HepG2 (cell line): ENCODE results near the gene MIB1. TPM values are rescaled to one million over a fixed set of nuclear protein-coding genes. Genes with fewer than 3 reads are reported as not detected.

ENCODE experiments used
- ATAC-seq: fragments of 200-7000 bp; cut with Tn5 transposase; 3 replicates; pipeline ENCODE4 v1.9.1; 2020; ENCODE audit warnings: mild to moderate bottlenecking, moderate library complexity
- Bru-seq: library from RNA; stranded (reverse); fragments of 400-500 nt; gene quantifications from one replicate; lab custom pipeline; 2021; lab: Mats Ljungman, UMichigan
- BruChase-seq, 2 experiments: library from RNA; stranded (reverse); fragments of 400-500 nt; gene quantifications; one replicate each; lab custom pipeline; 2021; lab: Mats Ljungman, UMichigan
- BruUV-seq: library from RNA; stranded (reverse); fragments of 400-500 nt; replicated peaks from 2 replicates; lab custom pipeline; 2021; lab: Mats Ljungman, UMichigan
- CTCF ChIA-PET: fragments of 300-600 bp; formaldehyde crosslinking; extraction: SDS; loops from one replicate; lab custom pipeline; 2021; ENCODE audit warnings: low total read pairs, inconsistent platforms, low intra/inter-chr PET ratio; lab: Yijun Ruan, JAX
- POLR2A ChIA-PET: fragments of 350-600 bp; sonication (Branson Sonifier 250); formaldehyde crosslinking; loops from one replicate; lab custom pipeline; 2020; ENCODE audit warnings: antibody characterized with exemption, inconsistent platforms; lab: Yijun Ruan, JAX
- DNase-seq: peaks from one replicate; pipeline ENCODE4 v3.0.0-alpha.2; 2015; ENCODE audit warnings: low spot score
- FAIRE-seq: peaks from 3 replicates; lab custom pipeline; 2011; peaks lifted over from hg19 to GRCh38; lab: Jason Lieb, UNC
- H2AFZ ChIP-seq: one replicate; pipeline ENCODE4 v1.6.1; 2011; ENCODE audit warnings: low read length, inconsistent platforms
- H3K27ac ChIP-seq: fragments of 300-600 bp; 3 replicates; pipeline ENCODE4 v1.8.0; 2011; ENCODE audit warnings: mixed run types, mild to moderate bottlenecking, mixed read lengths, low read length, inconsistent platforms; ENCODE audit not compliant: insufficient read depth; ENCODE audit errors: extremely low read length
- H3K27me3 ChIP-seq, 2 experiments: fragments of 200-600 bp in 1 of 2; 2 replicates in 1 of 2; 3 replicates in 1 of 2; pipeline versions ENCODE4 v1.6.0 to v1.8.0; 2011; ENCODE audit warnings: low read length in 2 of 2, mild to moderate bottlenecking in 2 of 2, moderate library complexity in 2 of 2, inconsistent platforms in 1 of 2; ENCODE audit not compliant: insufficient read depth in 2 of 2, control insufficient read depth in 1 of 2
- H3K36me3 ChIP-seq, 2 experiments: fragments of 200-600 bp in 1 of 2; replicated peaks in 1 of 2; 2 replicates in 1 of 2; 3 replicates in 1 of 2; pipeline versions ENCODE4 v1.5.1 to v1.8.0; 2011; ENCODE audit warnings: low read length in 2 of 2, inconsistent platforms in 1 of 2; ENCODE audit not compliant: insufficient read depth in 2 of 2, control insufficient read depth in 1 of 2
- H3K4me1 ChIP-seq: 2 replicates; pipeline ENCODE4 v1.5.1; 2012; ENCODE audit warnings: low read length, inconsistent platforms; ENCODE audit not compliant: insufficient read depth
- H3K4me2 ChIP-seq: 2 replicates; pipeline ENCODE4 v1.6.0; 2011; ENCODE audit warnings: low read depth, low read length, inconsistent platforms
- H3K4me3 ChIP-seq, 3 experiments: fragments of 200-600 bp in 1 of 3; sonication (generic), shearing (Covaris generic) in 1 of 3; replicated peaks in 1 of 3; 2 replicates each; pipeline ENCODE4 v1.5.1; 2011 to 2016; ENCODE audit warnings: low read length in 3 of 3, inconsistent platforms in 2 of 3, low read depth in 2 of 3, mild to moderate bottlenecking in 2 of 3, control low read depth in 1 of 3, mixed read lengths in 1 of 3; ENCODE audit not compliant: insufficient read depth in 1 of 3
- H3K79me2 ChIP-seq: one replicate; pipeline ENCODE4 v1.6.1; 2011; ENCODE audit warnings: low read length, inconsistent platforms; ENCODE audit not compliant: insufficient read depth
- H3K9ac ChIP-seq: 2 replicates; pipeline ENCODE4 v1.6.0; 2011; ENCODE audit warnings: mild to moderate bottlenecking, low read depth, low read length, inconsistent platforms; ENCODE audit not compliant: insufficient read depth
- H3K9me3 ChIP-seq: 2 replicates; pipeline ENCODE4 v1.5.1; 2012; ENCODE audit warnings: mild to moderate bottlenecking, low read length
- H4K20me1 ChIP-seq: 2 replicates; pipeline ENCODE4 v1.6.0; 2011; ENCODE audit warnings: inconsistent platforms, mild to moderate bottlenecking, low read length, moderate library complexity; ENCODE audit not compliant: insufficient read depth
- HMG20B ChIP-seq: conservative IDR thresholded peaks from 2 replicates; pipeline ENCODE4 v1.6.1; 2016; ENCODE audit warnings: missing genetic modification reagents, missing compliant biosample characterization
- HMGXB3 ChIP-seq: sonication (generic); formaldehyde crosslinking; IDR thresholded peaks from 2 replicates; pipeline ENCODE4 v1.4.0; 2020; ENCODE audit warnings: missing genetic modification reagents, borderline replicate concordance
- RBM39 ChIP-seq: fragments of 200-400 bp; formaldehyde crosslinking; IDR thresholded peaks from one replicate; pipeline ENCODE4 v1.6.1; 2018; ENCODE audit warnings: antibody characterized with exemption, mild to moderate bottlenecking, low read depth, low read length; ENCODE audit not compliant: poor library complexity, severe bottlenecking
- ZNF138 ChIP-seq: sonication (generic); formaldehyde crosslinking; IDR thresholded peaks from 2 replicates; pipeline ENCODE4 v1.5.0; 2020; ENCODE audit warnings: mild to moderate bottlenecking, low read depth, missing genetic modification reagents
- ZNF687 ChIP-seq: sonication (generic); formaldehyde crosslinking; IDR thresholded peaks from 2 replicates; pipeline ENCODE4 v1.5.1; 2020; ENCODE audit warnings: mild to moderate bottlenecking, missing genetic modification reagents, moderate library complexity
- ZNF850 ChIP-seq: sonication (generic); formaldehyde crosslinking; conservative IDR thresholded peaks from 2 replicates; pipeline ENCODE4 v1.9.0; 2021; ENCODE audit warnings: mild to moderate bottlenecking, missing genetic modification reagents
- WGBS: methylation state at CpG from one replicate; pipeline ENCODE4 v1.1.6; 2017; ENCODE audit warnings: low lambda C conversion rate; 5-methylcytosine and 5-hydroxymethylcytosine counted together
- in situ Hi-C: cut with HindIII; loops from 2 replicates; pipeline ENCODE4 v1.10.0; 2017; ENCODE audit warnings: low pct_unique_long_range_greater_than_20kb; ENCODE audit not compliant: extremely low pct_ligation_motif_present
- intact Hi-C: fragments of 100-400 bp; cut with micrococcal nuclease; formaldehyde crosslinking; loops from one replicate; pipeline ENCODE4 v1.10.0; 2022; ENCODE audit not compliant: unreplicated experiment
- long read RNA-seq, 2 experiments: library from RNA in 1 of 2; library from polyadenylated mRNA in 1 of 2; stranded (forward) in 1 of 2; unstranded in 1 of 2; transcript quantifications; one replicate each; pipeline ENCODE4 v2.0.0, GENCODE V29; 2019 to 2022
- polyA minus RNA-seq, 3 experiments: library from RNA; depleted of rRNA, polyadenylated mRNA; stranded (reverse); fragments of >200 nt; gene quantifications; 2 replicates each; pipeline ENCODE4 v1.2.3, GENCODE V29; 2011; ENCODE audit warnings: low replicate concordance in 1 of 3
- polyA plus RNA-seq, 8 experiments: library from polyadenylated mRNA; depleted of rRNA in 3 of 8; stranded (reverse) in 7 of 8; unstranded in 1 of 8; fragments of >200 nt; fragmentation: Illumina TruSeq in 4 of 8; extraction: Trizol in 4 of 8; gene quantifications; 2 replicates each; pipeline versions ENCODE4 v1.2.1 to v1.2.3, GENCODE V29; 2011 to 2016; ENCODE audit warnings: low read depth in 4 of 8, missing spikeins in 1 of 8, mixed read lengths in 1 of 8; ENCODE audit not compliant: insufficient read depth in 1 of 8
- total RNA-seq, 5 experiments: library from RNA; depleted of rRNA; stranded (reverse); fragments of >200 nt; fragmentation: Illumina TruSeq; extraction: Trizol; gene quantifications; 2 replicates each; pipeline ENCODE4 v1.2.3, GENCODE V29; 2016; ENCODE audit warnings: low read depth in 1 of 5

Gene MIB1
- 47.0 and 60.6 TPM in 2 replicates for total RNA-seq (2016; rRNA removed; fragmentation: Illumina TruSeq; extraction: Trizol)
- 80.8 and 93.1 TPM in 2 replicates for total RNA-seq (2016; cell fraction: cytosol; rRNA removed; fragmentation: Illumina TruSeq; extraction: Trizol; ENCODE audit: low read depth)
- 46.0 and 57.6 TPM in 2 replicates for total RNA-seq (2016; cell fraction: insoluble cytoplasmic fraction; rRNA removed; fragmentation: Illumina TruSeq; extraction: Trizol)
- total RNA-seq (2016; cell fraction: membrane; rRNA removed; fragmentation: Illumina TruSeq; extraction: Trizol) = 44.7 and 51.6 TPM in 2 replicates
- 36.7 and 42.3 TPM in 2 replicates for total RNA-seq (2016; cell fraction: nucleus; rRNA removed; fragmentation: Illumina TruSeq; extraction: Trizol)
- 11.2 and 12.0 TPM in 2 replicates for polyA plus RNA-seq (2011; rRNA removed)
- 5.4 and 8.8 TPM in 2 replicates for polyA plus RNA-seq (2011; cell fraction: cytosol; rRNA removed)
- 9.9 and 12.0 TPM in 2 replicates for polyA plus RNA-seq (2011; cell fraction: nucleus; rRNA removed)
- polyA plus RNA-seq (2012) = 20.7 and 21.4 TPM in 2 replicates
- polyA plus RNA-seq (2016; cell fraction: cytosol; fragmentation: Illumina TruSeq; extraction: Trizol; ENCODE audit: low read depth) = 0.28 and 0.44 TPM in 2 replicates
- polyA plus RNA-seq (2016; cell fraction: insoluble cytoplasmic fraction; fragmentation: Illumina TruSeq; extraction: Trizol; ENCODE audit: low read depth) = 19.5 and 21.8 TPM in 2 replicates
- polyA plus RNA-seq (2016; cell fraction: membrane; fragmentation: Illumina TruSeq; extraction: Trizol; ENCODE audit: low read depth) = 1.3 and 1.8 TPM in 2 replicates
- 24.5 and 25.6 TPM in 2 replicates for polyA plus RNA-seq (2016; cell fraction: nucleus; fragmentation: Illumina TruSeq; extraction: Trizol; ENCODE audit: insufficient read depth, low read depth)
- polyA minus RNA-seq (2011; rRNA and poly(A)+ RNA removed; ENCODE audit: low replicate concordance) = 35.2 and 42.4 TPM in 2 replicates
- polyA minus RNA-seq (2011; cell fraction: cytosol; rRNA and poly(A)+ RNA removed) = 48.0 and 55.6 TPM in 2 replicates
- 44.7 and 56.6 TPM in 2 replicates for polyA minus RNA-seq (2011; cell fraction: nucleus; rRNA and poly(A)+ RNA removed)
- Bru-seq, nascent RNA = percentile 83 among the genes with signal in this experiment
- percentile 85 among the genes with signal in this experiment for BruChase-seq, experiment 1, labeled RNA remaining after a 6-hour chase
- percentile 82 among the genes with signal in this experiment for BruChase-seq, experiment 2, labeled RNA remaining after a 2-hour chase
- long read RNA-seq, experiment 1, partial matches to known transcripts = 0 of 2 reads
- long read RNA-seq, experiment 1, other reads (novel, unspliced or antisense) = 2 of 2 reads
- long read RNA-seq, experiment 2, full-length matches to known transcripts = 1 of 22 reads
- long read RNA-seq, experiment 2, partial matches to known transcripts = 0 of 22 reads
- long read RNA-seq, experiment 2, other reads (novel, unspliced or antisense) = 21 of 22 reads

GRCh38 chr18:21740538-21741311, at the start of gene MIB1:
TSS of gene MIB1 (plus strand) at chr18:21740792. CDS start at chr18:21741584, 792 bp downstream.
- intact Hi-C loops (loop anchor here (2.0 to 5.0 kb wide), 4 partner anchors 36 to 128 kb away; partner anchors contain the start of genes ABHD3 and SNRPD1), in situ Hi-C loops (no loop called here)
- peaks cover 16% of the 10 kb centered on the region for H4K20me1 ChIP-seq
- peaks cover 43% of the 10 kb centered on the region for H3K79me2 ChIP-seq
- peaks cover 47% of the 10 kb centered on the region for H3K4me1 ChIP-seq
- ChIA-PET CTCF (no interaction called here), POLR2A (interaction anchor here (0.6 to 2.3 kb wide), 20 partner anchors 8 to 143 kb away, joined by 3 to 17 read pairs (median 4); partner anchors contain the start of genes ABHD3, ESCO1 and SNRPD1)
- peak within 1 kb of the TSS; percentile 87 for H2AFZ ChIP-seq
- peak within 1 kb of the TSS; percentile 97 for H3K27ac ChIP-seq
- under 1% methylated on average over 28 of the region's 76 CpGs for WGBS
- DNase-seq = peak; percentile 92
- H3K9ac ChIP-seq = peak within 1 kb of the TSS; percentile 91
- BruUV-seq = no TSS peak
- H3K4me2 ChIP-seq = peak within 1 kb of the TSS; percentile 94
- ATAC-seq = peak; percentile 97
- no peaks in the 10 kb centered on the region for H3K9me3 ChIP-seq
- H3K36me3 ChIP-seq = no peaks in the 10 kb centered on the region; a peak in 1 of 5 replicates
- no peaks in the 10 kb centered on the region for H3K27me3 ChIP-seq
- peak; percentile 47 for FAIRE-seq
- peak within 1 kb of the TSS; percentile 93 to 98 (median 94) for H3K4me3 ChIP-seq
- no peak for TF ChIP-seq ZNF850 (CRISPR knock-in tag)
- TF ChIP-seq ZNF138 (CRISPR knock-in tag) = no peak
- peak; percentile 69 for TF ChIP-seq RBM39
- no peak for TF ChIP-seq HMGXB3 (CRISPR knock-in tag)
- no peak for TF ChIP-seq HMG20B (CRISPR knock-in tag)
- peak; percentile 61 for TF ChIP-seq ZNF687 (CRISPR knock-in tag)
